IPS-15b (cell line): Measurements from ENCODE around the gene EIF6.

ENCODE experiments used
- H3K27me3 ChIP-seq: one replicate; pipeline ENCODE4 v1.6.1; 2013; ENCODE audit warnings: low read length; ENCODE audit not compliant: control insufficient read depth, insufficient read depth
- H3K36me3 ChIP-seq: one replicate; pipeline ENCODE4 v1.6.1; 2013; ENCODE audit warnings: low read length; ENCODE audit not compliant: control insufficient read depth, insufficient read depth
- H3K4me1 ChIP-seq: one replicate; pipeline ENCODE4 v1.6.1; 2013; ENCODE audit warnings: mild to moderate bottlenecking, low read length; ENCODE audit not compliant: control insufficient read depth, insufficient read depth
- H3K4me3 ChIP-seq: one replicate; pipeline ENCODE4 v1.5.1; 2013; ENCODE audit warnings: low read depth, low read length
- H3K9ac ChIP-seq: one replicate; pipeline ENCODE4 v1.6.1; 2013; ENCODE audit warnings: low read depth, mild to moderate bottlenecking, low read length
- H3K9me3 ChIP-seq: one replicate; pipeline ENCODE4 v1.6.1; 2013; ENCODE audit warnings: mild to moderate bottlenecking, low read length; ENCODE audit not compliant: control insufficient read depth, insufficient read depth

EIF6 gene

DNA sequence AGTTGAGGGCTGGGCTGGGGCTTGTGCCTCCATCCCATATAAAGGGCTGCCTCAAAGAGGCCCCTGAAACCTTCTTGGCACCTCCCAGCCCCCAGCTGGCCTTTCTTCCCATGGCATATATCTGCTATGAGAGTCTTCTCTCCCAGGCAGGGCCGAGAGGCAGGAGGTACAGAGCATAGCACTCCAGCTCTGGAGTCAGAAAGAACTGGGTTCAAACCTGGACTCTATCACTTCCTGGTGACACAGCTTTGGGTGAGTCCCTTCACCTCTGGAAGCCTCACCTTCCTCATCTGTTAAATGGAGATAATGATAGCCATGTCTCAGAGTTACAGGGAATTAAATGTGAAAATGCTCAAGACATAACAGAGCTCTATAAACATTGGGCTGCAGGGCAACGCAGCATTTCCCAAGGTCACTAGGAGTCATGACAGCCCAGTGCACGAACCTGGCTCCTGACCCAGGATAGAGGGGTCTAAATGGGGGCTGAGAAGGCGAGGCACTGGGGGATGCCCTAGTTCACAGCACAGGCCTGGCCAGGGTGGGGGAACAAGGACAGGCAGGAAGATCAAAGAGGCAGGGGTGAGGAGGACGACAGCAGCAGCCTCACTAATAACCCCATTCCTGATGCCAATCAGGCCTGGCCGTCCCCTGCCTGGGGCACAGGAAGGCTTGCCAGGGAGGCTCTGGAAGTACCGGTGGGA, 5.8 kb upstream of the EIF6 start:
- Histone ChIP-seq H3K27me3 (no peaks in the 10 kb centered on the region), H3K4me3 (no peak overlapping the region), H3K9me3 (no peaks in the 10 kb centered on the region), H3K4me1 (no peaks in the 10 kb centered on the region), H3K9ac (no peak overlapping the region), H3K36me3 (no peaks in the 10 kb centered on the region)

DNA sequence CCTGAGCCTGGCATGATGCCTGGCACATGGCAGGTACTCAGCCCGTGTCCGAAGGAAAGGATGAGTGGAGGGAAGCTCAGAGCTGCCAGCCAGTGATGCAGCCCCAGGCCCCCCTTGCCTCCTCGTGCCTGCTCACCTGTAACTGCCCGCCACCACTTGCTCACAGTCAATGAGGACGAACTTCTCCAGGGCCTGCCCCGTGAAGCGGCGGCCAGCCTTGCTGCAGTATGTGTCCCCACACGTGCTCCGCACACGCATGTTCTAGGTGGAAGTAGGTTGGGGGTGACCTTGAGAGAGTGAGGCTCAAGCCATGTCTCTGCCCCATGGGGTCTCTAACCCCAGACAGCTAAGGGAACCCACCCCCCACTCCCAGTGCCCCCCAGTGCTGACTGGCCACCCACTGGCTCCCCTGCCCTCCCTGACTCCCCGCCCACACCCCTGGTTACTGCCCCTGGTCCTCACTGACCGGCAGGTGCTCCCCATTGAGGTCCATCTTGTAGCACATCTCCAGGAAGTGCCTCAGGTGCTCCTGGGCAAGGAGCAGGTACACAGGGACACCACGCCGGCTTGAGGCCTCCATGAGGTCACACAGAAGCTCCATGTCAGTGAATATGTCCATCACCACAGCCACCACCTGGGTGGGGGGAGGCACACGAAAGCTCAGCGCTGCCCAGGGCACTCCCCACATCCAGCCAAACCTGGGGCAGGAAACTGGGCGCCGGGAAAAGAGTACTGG, 3.9 kb upstream of the EIF6 start:
- Histone ChIP-seq H3K9ac (no peak overlapping the region), H3K9me3 (no peaks in the 10 kb centered on the region), H3K4me1 (no peaks in the 10 kb centered on the region), H3K4me3 (no peak overlapping the region), H3K36me3 (no peaks in the 10 kb centered on the region), H3K27me3 (no peaks in the 10 kb centered on the region)

DNA sequence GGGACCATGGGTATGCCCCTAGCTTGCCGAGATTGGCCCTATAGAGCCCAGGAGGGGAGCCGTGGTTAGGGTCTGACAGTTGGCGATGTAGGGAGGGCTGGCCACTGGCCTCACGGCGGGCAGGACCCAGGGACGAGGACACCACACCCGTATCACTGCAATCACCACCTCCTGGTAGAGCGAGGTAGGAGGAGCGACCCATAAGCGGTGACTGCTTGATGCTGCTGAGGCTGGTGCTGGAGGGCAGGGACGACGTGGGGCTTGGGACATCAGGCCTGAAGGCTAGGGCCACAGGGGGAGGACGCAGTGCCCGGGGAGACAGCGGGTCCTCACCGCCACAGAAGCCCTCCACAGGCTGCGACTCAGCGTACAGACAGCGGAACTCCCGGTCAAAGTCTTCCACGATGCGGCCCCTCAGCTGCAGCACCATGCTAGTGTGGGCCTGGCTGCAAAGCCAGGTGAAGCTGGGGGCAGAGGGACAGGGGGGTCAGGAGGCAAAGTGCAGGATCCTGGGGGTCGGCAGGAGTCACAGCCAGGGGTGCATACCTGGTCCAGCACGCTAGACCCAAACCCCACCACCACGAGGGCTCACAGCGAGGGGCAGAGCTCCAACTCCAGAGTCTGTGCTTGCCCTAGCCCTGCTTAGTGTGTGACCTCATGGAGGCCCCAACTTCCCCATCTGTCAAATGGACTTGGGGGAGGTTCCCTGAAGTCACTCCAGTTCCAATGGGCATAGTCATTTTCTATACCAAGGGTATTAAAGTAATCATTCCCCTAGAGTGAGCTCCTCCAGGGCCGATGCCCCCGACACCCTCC, 3.1 kb upstream of the EIF6 start:
- Histone ChIP-seq H3K36me3 (peaks cover 4% of the 10 kb centered on the region), H3K4me3 (no peak overlapping the region), H3K9me3 (no peaks in the 10 kb centered on the region), H3K4me1 (peaks cover 2% of the 10 kb centered on the region), H3K9ac (no peak overlapping the region), H3K27me3 (no peaks in the 10 kb centered on the region)

DNA sequence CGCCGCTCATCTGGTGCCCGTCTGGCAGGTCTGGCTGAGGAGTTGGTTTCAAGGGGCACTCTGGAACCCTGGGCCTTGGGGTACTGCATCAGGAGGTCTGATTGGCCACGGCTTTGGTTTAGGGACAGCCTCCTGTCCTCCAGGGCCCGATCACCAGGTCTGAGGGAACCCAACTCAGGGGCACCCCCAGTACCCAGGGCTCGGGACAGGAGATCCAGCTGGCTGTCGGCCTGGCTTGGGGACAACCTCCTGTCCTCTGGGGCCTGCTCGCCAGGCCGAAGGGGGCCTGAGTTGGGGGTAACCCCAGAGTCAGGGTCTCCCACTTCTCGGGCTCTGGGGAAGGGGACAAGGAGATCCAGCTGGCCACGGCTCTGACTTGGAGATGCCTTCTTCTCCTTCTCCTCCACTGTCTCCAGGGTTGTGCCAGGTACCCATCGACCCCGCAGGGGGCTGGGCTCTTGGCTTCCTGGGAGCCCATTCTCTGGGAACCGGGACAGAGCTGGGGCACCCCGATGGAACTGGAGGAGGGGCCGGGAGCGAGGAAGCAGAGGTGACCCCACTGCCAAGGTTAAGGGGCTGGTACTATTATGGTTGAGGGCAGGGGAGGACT, 2.4 kb upstream of the EIF6 start:
- no peak overlapping the region for H3K4me3 ChIP-seq
- peaks cover 4% of the 10 kb centered on the region for H3K36me3 ChIP-seq
- no peaks in the 10 kb centered on the region for H3K27me3 ChIP-seq
- no peak overlapping the region for H3K9ac ChIP-seq
- no peaks in the 10 kb centered on the region for H3K9me3 ChIP-seq
- peaks cover 2% of the 10 kb centered on the region for H3K4me1 ChIP-seq

DNA sequence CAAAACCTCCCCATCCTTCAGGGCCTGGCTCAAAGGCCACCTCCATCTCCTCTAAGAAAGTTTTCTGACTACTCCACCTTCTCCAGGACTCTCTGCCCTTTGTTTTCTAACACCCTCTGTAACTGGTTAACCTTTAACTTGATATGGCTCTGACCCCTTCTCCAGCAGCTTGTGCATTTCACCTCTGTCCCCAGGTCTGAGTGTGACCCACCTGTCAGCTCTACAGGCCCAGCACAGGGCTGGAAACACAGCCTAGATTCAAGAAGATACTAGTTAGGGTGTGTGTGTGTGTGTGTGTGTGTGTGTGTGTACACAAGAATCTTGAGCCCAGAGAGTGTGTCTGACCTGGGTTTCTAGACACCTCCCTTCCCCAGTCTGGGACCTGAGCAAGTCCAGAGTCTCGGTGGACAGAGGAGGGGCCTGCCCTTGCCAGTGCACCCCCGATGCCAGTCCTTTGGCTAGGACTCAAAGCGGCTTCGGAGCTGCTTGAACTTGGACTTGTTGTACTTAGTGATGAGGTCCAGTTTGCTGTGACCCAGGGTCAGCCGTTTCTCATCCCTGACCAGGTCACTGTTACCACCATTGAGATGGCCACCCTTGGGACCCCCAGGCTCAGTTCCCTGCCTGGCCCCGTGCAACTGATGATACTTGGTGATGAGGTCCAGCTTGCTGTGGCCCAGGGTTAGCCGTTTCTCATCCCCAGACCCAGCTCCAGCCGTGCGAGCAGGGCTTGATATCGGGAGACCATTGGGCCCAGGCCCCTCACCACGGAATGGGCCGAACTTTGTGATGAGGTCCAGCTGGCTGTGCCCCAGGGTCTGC, 1.7 kb upstream of the EIF6 start:
- no peak overlapping the region for H3K9ac ChIP-seq
- no peaks in the 10 kb centered on the region for H3K27me3 ChIP-seq
- H3K4me3 ChIP-seq, result no peak overlapping the region
- H3K9me3 ChIP-seq, result no peaks in the 10 kb centered on the region
- peaks cover 7% of the 10 kb centered on the region for H3K36me3 ChIP-seq
- peaks cover 2% of the 10 kb centered on the region for H3K4me1 ChIP-seq

DNA sequence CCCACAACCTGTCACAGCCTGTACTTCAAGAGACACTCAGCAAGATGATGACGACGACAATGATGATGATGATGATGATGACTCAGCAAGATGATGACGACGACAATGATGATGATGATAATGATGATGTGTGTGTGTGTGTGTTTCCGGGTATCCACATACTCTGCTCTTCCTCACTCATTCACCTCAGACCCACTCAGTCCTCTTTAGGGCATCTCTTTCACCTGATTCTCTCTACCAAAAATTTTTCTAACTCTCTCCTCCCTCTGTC, 1.2 kb upstream of the EIF6 start:
- H3K36me3 ChIP-seq, result peaks cover 10% of the 10 kb centered on the region
- no peaks in the 10 kb centered on the region for H3K9me3 ChIP-seq
- H3K4me1 ChIP-seq, result peaks cover 2% of the 10 kb centered on the region
- H3K9ac ChIP-seq, result no peak overlapping the region
- no peaks in the 10 kb centered on the region for H3K27me3 ChIP-seq
- peak overlapping the region; percentile 98 for H3K4me3 ChIP-seq

DNA sequence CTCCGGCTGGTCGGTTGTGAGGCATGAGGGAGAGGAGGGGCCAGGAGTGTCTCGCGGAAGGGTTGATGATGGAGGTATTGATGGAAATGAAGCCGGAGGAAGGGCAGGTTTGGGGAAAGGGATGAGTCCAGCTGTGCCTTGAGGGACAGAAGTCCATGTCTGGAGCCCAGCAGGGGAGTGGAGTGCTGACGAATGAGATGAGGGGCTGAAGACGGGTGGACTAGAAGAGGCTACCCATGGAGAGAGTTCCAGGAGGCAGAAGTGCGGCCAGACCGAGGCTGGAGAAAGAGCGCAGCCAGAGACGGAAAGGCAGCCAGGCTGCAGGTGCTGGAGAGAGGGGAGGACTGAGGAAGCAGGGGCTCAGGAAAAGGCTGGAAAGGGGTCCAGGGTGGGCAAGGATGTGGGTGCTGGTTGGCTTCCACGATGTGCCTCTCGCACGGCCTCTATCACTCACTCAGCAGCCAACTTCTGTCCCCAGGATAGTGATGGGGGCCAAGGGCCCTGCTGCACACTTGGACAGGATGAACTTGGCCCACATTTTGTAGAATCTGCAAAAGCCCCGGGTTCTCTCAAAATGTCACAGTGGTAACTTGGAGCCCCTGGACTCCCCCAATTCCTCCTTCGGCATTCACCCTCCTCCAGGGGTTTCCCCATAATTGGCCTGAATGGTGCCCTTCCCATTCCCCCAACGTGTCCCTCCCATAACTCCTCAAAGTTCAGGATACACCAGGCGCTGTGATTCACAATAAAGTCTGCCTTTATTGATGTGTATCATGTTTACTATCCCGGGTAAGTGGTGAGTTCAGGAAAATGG, 627 bp upstream of the EIF6 start:
- H3K9ac ChIP-seq, result peak overlapping the region; percentile 83
- peaks cover 15% of the 10 kb centered on the region for H3K36me3 ChIP-seq
- H3K9me3 ChIP-seq, result no peaks in the 10 kb centered on the region
- H3K4me3 ChIP-seq, result peak overlapping the region; percentile 98
- H3K27me3 ChIP-seq, result no peaks in the 10 kb centered on the region
- H3K4me1 ChIP-seq, result peaks cover 2% of the 10 kb centered on the region

DNA sequence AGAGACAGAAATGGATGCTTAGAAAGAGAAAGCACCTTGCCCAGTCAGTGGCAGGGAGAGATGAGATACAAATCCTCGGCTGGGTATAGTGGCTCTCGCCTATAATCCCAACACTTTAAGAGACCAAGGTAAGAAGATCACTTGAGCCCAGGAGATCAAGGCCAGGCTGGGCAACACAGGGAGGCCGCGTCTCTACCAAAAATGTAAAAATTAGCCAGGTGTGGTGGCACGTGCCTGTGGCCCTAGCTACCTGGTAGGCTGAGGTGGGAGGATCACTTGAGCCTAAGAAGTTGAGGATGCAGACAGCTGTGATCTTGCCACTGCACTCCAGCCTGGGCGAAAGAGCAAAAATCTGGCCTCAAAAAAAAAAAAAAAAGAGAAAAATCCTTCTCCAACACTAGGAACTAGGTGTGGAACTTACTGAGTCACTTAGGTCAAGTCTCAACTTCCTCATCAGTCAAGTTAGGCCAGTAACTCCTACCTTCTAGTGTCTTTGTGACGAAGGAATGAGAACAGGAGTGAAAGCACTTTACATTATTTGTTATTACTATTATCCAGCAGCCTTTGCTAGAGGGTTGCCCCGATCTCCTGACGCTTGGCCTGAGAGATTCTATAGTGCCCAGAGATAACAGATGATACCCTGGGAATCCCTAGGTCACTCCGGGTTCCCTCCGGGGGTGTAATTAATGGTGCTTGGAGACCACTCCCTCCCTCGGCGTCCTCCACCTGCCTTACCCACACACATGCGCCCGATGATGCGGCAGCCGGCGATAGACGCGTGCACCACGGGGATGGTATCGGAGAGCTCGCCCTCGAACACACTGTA, 918 bp downstream of the EIF6 start:
- Histone ChIP-seq H3K4me3 (peak overlapping the region; percentile 98), H3K9me3 (no peaks in the 10 kb centered on the region), H3K36me3 (peaks cover 31% of the 10 kb centered on the region), H3K4me1 (peaks cover 2% of the 10 kb centered on the region), H3K9ac (peak overlapping the region; percentile 47), H3K27me3 (no peaks in the 10 kb centered on the region)

DNA sequence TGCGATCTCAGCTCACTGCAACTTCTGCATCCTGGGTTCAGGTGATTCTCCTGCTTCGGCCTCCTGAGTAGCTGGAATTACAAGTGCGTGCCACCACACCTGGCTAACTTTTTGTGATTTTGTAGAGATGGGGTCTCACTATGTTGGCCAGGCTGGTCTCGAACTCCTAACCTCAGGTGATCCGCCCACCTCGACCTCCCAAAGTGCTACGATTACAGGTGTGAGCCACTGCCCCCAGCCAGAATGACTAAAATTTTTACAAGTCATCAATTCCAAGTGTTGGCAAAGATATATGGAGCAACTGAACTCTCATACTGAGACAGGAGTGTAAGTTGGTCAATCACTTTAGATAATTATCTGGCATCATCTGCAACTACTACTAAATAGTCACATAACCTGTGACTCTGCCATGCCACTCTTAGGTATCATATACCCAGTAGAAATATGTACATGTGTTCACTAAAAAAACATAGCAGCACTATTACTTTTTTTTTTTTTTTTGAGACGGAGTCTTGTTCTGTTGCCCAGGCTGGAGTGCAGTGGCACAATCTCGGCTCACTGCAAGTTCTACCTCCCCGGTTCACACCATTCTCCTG, 3.0 kb downstream of the EIF6 start:
- H3K9me3 ChIP-seq, result no peaks in the 10 kb centered on the region
- peaks cover 33% of the 10 kb centered on the region for H3K36me3 ChIP-seq
- H3K4me1 ChIP-seq, result peaks cover 5% of the 10 kb centered on the region
- no peaks in the 10 kb centered on the region for H3K27me3 ChIP-seq
- H3K4me3 ChIP-seq, result no peak overlapping the region
- no peak overlapping the region for H3K9ac ChIP-seq

DNA sequence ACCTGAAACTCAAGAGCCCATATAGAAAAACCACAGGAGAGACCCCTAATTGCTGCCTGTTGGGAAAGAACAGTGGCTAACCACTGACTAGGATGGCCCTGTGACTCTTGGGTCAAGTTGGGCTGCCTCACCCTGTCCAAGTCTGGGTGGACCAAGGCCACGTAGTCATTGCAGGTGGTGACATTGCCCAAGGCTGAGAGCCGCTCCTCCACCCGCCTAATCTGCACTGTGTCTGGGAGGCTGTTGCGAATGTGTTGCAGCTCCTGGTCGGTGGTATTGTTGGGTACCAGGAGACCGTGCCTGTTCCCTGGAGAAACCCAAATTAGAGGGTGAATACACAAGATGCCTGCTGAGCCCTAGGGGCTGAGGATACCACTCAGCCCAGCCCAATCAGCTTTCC, 4.0 kb downstream of the EIF6 start:
- H3K9ac ChIP-seq, result no peak overlapping the region
- peaks cover 36% of the 10 kb centered on the region for H3K36me3 ChIP-seq
- H3K4me3 ChIP-seq, result no peak overlapping the region
- no peaks in the 10 kb centered on the region for H3K9me3 ChIP-seq
- H3K27me3 ChIP-seq, result no peaks in the 10 kb centered on the region
- peaks cover 7% of the 10 kb centered on the region for H3K4me1 ChIP-seq
